AG09309 (cell line): ENCODE measurements around the gene ABCC11.
A peak's percentile ranks its signal among the peaks of the same experiment; 100 is the strongest.

Experiments used
- DNase-seq: peaks from one replicate; pipeline ENCODE4 v3.0.0-alpha.2; 2010; ENCODE audit warnings: low read depth
- H3K4me3 ChIP-seq: 2 replicates; pipeline ENCODE4 v1.5.1; 2011; ENCODE audit warnings: mild to moderate bottlenecking, low read depth, low read length, moderate library complexity; ENCODE audit not compliant: control insufficient read depth
- CTCF ChIP-seq: IDR thresholded peaks from 2 replicates; pipeline ENCODE4 v1.5.1; 2011; ENCODE audit warnings: mild to moderate bottlenecking, low read depth, low read length, inconsistent platforms; ENCODE audit not compliant: insufficient read depth, control insufficient read depth; ENCODE audit errors: missing control alignments

ABCC11 gene

GRCh38 chr16:48157794-48158193 is 89.5 kb downstream of the ABCC11 start:
- H3K4me3 ChIP-seq, result no peak overlapping the region
- TF ChIP-seq CTCF, result no peak
- no peak for DNase-seq

- H3K4me3 ChIP-seq, result no peak overlapping the region
- no peak for DNase-seq
- no peak for TF ChIP-seq CTCF
Observed at GRCh38 chr16:48157302-48157701, 90.0 kb downstream of the ABCC11 start.

- peak; percentile 33 for DNase-seq
- peak; percentile 97 for TF ChIP-seq CTCF
- no peak overlapping the region for H3K4me3 ChIP-seq
Observed at GRCh38 chr16:48156790-48157209, 90.5 kb downstream of the ABCC11 start.

- H3K4me3 ChIP-seq, result no peak within 1 kb of the TSS
- DNase-seq, result no peak
- no peak for TF ChIP-seq CTCF
Observed at GRCh38 chr16:48155926-48156789, 91.2 kb downstream of the ABCC11 start, which contains the start of gene ABCC12. TSS of gene ABCC12 (minus strand) at chr16:48155993. CDS start at chr16:48146424, 9,569 bp downstream.

GRCh38 chr16:48153774-48154173 is 93.6 kb downstream of the ABCC11 start:
- no peak for DNase-seq
- TF ChIP-seq CTCF, result no peak
- H3K4me3 ChIP-seq, result no peak overlapping the region

GRCh38 chr16:48152226-48152625 is 95.1 kb downstream of the ABCC11 start:
- no peak for TF ChIP-seq CTCF
- no peak overlapping the region for H3K4me3 ChIP-seq
- DNase-seq, result no peak
